Measurements from ENCODE around the gene SDCCAG8.
A peak's percentile ranks its signal among the peaks of the same experiment; 100 is the strongest.

SDCCAG8 gene

DNA sequence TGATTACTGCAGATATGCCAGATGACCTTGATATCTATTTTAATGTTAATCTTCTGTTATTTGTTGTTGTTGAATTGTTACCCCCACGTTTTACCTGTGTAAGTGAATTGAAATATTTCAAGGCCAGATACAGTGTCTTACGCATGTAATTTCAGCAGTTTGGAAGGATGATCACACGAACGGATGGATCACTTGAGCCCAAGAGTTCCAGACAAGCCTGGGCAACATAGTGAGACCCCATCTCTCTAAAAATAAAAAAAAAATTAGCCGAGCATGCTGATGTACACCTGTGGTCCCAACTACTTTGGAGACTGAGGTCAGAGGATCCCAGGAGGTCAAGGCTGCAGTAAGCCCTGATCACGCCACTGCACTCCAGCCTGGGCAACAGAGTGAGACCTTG, 32.2 kb downstream of the SDCCAG8 start:
- H3K4me1 Mint-ChIP-seq, result peaks cover 58% of the 10 kb centered on the region
- H3K4me3 Mint-ChIP-seq, result peak overlapping the region; percentile 35

DNA sequence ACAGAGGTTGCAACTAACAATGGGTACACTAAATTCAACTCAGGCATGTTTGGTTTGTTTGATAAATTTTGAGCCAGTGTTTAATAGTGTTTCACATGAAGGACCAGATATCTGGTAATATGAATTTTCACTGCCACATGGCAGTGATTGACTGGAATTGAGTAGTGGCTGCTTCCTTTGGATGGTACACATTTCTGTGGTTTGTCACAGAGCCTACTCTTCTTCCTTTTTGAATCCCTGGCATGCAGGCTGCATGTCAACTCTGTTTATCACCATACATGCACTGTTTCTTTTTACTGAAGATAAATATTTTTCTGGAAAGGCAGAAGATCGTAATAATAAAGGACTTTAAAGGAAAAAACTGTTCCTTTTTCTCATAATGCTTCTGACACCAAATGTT, 35.5 kb downstream of the SDCCAG8 start:
- Mint-ChIP-seq H3K27me3 (no peaks in the 10 kb centered on the region), H3K9me3 (peaks cover 16% of the 10 kb centered on the region), H3K4me3 (no peak overlapping the region), H3K36me3 (peaks cover 60% of the 10 kb centered on the region), H3K4me1 (peaks cover 56% of the 10 kb centered on the region), H3K27ac (no peak overlapping the region)

More for the DNA sequence above, 32.2 kb downstream of the SDCCAG8 start:
- H3K36me3 Mint-ChIP-seq, result peaks cover 46% of the 10 kb centered on the region
- peaks cover 3% of the 10 kb centered on the region for H3K9me3 Mint-ChIP-seq
- no peaks in the 10 kb centered on the region for H3K27me3 Mint-ChIP-seq
- H3K27ac Mint-ChIP-seq, result peak overlapping the region; percentile 89

DNA sequence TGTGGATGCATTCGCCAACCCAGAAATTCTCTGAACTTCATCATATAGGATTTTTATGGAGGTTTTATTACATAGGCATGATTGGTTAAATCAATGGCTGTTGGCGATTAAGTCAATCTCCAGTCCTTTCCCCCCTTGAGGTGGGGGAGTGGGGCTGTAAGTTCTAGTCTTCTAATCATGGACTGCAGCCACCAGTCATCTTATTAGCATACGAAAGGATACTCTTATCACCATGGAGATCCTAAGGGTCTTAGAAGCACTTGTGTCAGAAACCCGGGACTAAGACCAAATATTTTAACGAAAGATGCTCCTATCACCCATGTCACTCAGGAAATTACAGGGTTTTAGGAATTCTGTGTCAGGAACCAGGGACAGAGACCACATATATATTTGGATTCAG, 36.3 kb downstream of the SDCCAG8 start:
- Mint-ChIP-seq H3K4me3 (no peak overlapping the region), H3K4me1 (peaks cover 50% of the 10 kb centered on the region), H3K9me3 (peaks cover 16% of the 10 kb centered on the region), H3K36me3 (peaks cover 64% of the 10 kb centered on the region), H3K27me3 (no peaks in the 10 kb centered on the region), H3K27ac (no peak overlapping the region)

DNA sequence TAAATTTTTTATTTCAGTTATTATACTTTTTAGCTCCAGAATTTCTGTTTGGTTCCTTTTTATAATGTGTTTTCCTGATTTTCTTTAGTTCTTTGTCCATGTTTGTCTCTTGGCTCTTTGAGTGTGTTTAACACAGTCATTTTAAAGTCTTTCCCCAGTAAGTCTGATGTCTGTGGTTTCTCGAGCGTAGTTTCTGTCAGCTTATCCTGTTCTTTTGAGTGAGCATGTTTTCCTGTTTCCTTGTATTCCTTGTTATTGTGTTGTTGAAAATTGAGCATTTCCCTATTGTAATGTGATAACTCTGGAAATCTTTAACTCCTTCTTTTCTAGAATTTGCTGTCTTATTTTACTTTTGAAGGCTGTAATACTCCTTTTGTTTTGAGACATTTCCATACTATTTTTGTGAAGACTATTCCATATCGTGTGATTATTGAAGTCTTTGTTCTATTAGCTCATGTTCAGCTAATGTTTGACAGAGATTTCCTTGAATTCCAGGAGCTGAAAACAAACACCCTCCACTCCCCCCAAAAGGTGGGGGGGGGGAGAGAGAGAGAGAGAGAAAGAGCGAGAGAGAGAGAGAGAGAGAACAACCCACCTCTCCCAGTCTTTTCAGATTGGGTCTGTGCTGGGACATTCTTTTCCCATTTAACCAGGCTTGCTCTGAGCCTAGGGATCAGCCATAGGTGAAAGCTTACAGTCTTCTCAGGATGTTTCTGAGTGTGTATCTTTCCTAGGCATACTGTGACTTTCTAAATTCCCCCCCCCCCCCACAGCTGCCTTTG, 38.3 kb downstream of the SDCCAG8 start:
- Mint-ChIP-seq H3K9me3 (peaks cover 16% of the 10 kb centered on the region), H3K4me3 (peak overlapping the region; percentile 65), H3K36me3 (peaks cover 66% of the 10 kb centered on the region), H3K27me3 (no peaks in the 10 kb centered on the region), H3K27ac (peak overlapping the region; percentile 97), H3K4me1 (peaks cover 38% of the 10 kb centered on the region)

DNA sequence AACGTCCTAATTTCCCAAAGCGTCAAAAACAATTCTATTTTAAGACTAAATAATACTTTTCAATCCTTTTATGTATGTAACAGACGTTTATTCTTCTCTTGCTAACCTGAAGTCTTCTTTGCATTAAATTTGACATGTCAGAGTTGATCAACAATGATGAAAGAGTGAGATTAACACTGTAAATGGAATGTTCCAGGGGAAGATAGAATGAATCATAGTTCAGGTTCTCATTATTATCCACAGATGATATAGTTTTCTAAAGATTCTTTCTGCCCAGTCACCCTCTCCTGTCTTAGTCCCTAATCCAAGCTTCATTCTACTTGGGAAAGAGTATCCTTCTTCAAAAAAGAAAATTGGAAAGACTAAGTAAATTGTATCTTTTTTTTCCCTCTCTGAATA, 38.9 kb downstream of the SDCCAG8 start:
- H3K4me3 Mint-ChIP-seq, result peak overlapping the region; percentile 55
- peaks cover 64% of the 10 kb centered on the region for H3K36me3 Mint-ChIP-seq
- H3K4me1 Mint-ChIP-seq, result peaks cover 32% of the 10 kb centered on the region
- H3K27me3 Mint-ChIP-seq, result no peaks in the 10 kb centered on the region
- H3K9me3 Mint-ChIP-seq, result peaks cover 16% of the 10 kb centered on the region
- peak overlapping the region; percentile 81 for H3K27ac Mint-ChIP-seq

DNA sequence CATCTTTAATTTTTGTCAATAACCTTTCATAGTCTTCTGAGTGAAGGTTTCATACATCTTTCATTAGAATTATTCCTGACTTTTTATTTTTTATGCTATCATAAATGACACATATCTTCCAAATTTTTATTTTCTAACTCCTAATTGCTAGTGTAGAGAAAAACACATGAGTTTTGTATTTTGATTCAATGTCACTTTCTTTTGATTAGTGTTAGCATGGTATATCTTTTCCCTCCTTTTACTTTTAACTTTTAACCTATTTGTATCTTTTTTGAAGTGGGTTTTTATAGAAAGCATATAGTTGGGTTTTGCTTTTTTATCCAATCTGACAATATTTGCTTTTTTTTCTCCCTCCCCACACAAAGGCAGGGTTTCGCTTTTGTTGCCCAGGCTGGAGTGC, 43.2 kb downstream of the SDCCAG8 start:
- no peak overlapping the region for H3K4me3 Mint-ChIP-seq
- peaks cover 17% of the 10 kb centered on the region for H3K4me1 Mint-ChIP-seq
- H3K27ac Mint-ChIP-seq, result no peak overlapping the region
- H3K9me3 Mint-ChIP-seq, result peaks cover 18% of the 10 kb centered on the region
- H3K27me3 Mint-ChIP-seq, result no peaks in the 10 kb centered on the region
- H3K36me3 Mint-ChIP-seq, result peaks cover 45% of the 10 kb centered on the region

DNA sequence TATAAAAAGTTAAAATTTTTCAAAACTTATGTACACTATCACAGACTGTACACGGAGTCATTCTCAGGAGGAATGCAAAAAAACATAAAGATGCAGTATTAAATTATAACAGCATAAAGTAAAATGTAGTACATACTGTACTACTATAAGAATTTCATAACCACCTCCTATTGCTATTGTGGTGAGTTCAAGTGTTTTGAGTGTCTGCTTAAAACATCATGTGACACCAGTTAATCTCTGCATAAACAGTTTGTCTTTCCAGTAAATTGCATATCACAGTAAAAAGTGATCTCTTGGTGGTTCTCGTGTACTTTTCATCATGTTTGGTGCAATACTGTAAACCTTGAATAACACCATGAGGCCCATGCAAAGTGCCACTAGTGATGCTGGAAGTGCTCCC, 45.2 kb downstream of the SDCCAG8 start:
- peaks cover 34% of the 10 kb centered on the region for H3K36me3 Mint-ChIP-seq
- no peak overlapping the region for H3K4me3 Mint-ChIP-seq
- H3K4me1 Mint-ChIP-seq, result no peaks in the 10 kb centered on the region
- no peak overlapping the region for H3K27ac Mint-ChIP-seq
- no peaks in the 10 kb centered on the region for H3K27me3 Mint-ChIP-seq
- H3K9me3 Mint-ChIP-seq, result peaks cover 10% of the 10 kb centered on the region

DNA sequence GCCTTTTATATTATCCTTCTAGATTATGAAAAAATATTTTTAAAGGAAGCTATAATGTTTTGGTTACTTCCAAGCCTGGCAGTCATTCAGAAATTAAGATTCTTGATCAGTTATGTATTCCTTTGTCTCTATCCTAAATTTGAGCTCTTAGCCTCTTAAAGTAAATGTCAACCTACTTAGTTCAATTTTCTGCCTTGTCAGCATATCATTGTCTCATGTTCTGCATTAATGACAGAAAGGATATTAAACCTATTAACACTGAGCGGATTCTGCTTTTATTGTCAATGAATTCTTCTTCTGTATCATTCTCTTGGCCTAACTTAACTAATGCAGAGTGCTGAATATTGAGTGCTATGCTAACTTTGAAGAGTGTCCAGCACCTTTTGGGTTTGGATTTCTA, 56.0 kb downstream of the SDCCAG8 start:
- peaks cover 12% of the 10 kb centered on the region for H3K36me3 Mint-ChIP-seq
- H3K27ac Mint-ChIP-seq, result no peak overlapping the region
- H3K27me3 Mint-ChIP-seq, result no peaks in the 10 kb centered on the region
- H3K9me3 Mint-ChIP-seq, result no peaks in the 10 kb centered on the region
- no peak overlapping the region for H3K4me3 Mint-ChIP-seq
- peaks cover 10% of the 10 kb centered on the region for H3K4me1 Mint-ChIP-seq

DNA sequence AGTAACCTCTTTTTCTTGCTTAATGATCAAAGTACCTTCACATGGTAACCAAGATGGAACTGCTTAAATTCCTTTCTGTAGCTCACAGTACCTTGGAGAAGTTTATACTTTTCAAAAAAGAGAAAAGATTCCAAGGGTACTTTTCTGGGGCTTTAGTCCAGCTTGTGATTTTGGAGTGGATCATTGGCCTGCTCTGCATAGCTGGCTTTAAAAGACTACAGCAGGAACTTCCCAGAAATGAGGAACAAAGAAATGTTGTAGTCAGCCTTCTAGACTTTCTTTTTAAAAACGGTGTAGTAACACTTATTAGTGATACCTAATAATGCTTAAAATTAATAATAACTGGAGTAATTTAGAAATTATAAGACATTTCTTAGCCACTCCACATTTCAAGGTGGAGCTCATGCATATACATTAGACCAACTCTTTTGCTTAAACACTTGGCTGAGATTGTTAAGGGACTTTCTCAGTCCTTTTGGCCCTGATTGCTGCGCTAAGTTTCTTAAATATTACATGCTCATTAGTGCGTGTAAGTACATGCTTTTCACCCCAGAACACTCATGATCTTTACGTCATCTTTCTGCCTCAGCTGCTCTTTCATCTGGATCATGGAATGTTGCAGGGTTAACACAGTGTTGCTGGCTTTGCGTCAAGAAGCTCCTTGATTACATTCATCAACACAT, 57.3 kb downstream of the SDCCAG8 start:
- Mint-ChIP-seq H3K27me3 (no peaks in the 10 kb centered on the region), H3K9me3 (no peaks in the 10 kb centered on the region), H3K27ac (no peak overlapping the region), H3K4me3 (no peak overlapping the region), H3K4me1 (peaks cover 10% of the 10 kb centered on the region), H3K36me3 (peaks cover 8% of the 10 kb centered on the region)

DNA sequence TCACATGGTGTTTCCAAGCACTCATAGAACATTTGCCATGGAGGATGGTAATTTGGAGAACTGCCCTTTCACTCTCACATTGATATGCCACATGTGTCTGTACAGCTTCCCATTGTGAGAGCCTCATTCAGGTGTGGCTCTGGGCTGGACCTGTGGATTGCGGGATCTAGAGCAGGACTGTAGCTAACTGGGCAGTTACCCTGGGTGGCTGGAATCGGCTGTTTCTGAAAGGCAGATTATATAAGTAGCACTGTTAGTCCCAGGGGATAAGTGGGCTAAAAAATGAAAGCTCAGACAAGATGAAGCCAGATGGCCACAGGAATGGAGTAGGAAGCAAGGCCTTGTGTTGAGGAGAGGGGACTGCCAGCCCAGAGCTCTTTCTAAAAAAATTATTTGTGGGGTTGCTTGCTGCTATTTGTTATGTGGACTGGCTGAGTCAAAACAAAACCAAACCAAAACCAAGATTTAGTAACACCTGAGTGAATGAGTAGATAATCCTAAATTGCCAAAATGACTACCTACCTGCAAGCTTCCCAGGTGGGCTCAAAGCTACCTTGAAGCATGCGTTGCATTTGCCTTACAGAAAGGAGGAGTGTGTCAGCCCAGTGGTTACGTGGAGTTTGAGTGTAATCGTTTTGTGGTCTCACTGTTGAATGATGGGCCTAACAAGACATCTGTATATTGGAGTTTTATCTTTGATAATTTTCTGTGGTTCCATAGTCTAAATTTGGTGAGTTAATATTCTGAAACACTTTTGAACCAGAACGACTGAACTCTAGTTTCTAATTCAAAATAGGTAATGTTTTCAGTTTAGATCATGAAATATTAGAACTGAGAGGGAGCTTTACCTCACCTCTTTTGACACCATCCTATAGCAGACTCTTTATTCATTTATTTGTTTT, 58.0 kb downstream of the SDCCAG8 start:
- no peak overlapping the region for H3K4me3 Mint-ChIP-seq
- H3K9me3 Mint-ChIP-seq, result no peaks in the 10 kb centered on the region
- H3K4me1 Mint-ChIP-seq, result peaks cover 10% of the 10 kb centered on the region
- H3K36me3 Mint-ChIP-seq, result peaks cover 7% of the 10 kb centered on the region
- peak overlapping the region; percentile 30 for H3K27ac Mint-ChIP-seq
- H3K27me3 Mint-ChIP-seq, result no peaks in the 10 kb centered on the region

DNA sequence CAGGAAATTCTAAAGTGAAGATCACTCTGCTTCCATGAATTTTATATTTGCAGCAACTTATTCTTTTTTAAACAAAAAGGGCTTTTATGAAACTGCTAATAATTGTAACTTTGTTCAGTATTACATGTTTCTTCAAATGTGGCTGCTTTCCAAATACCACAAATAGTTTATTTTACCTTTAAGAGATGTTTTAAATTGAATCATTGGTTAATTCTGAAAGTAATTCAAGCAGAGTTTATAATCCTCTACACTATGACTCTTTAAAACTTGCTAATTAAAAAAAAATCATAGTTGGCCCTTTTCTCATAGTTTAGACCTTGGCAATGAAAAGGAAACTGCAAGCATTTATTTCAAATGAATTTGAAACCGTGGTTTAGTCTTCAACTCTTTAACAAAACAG, 59.6 kb downstream of the SDCCAG8 start:
- Mint-ChIP-seq H3K27ac (no peak overlapping the region), H3K9me3 (no peaks in the 10 kb centered on the region), H3K4me3 (no peak overlapping the region), H3K36me3 (peaks cover 9% of the 10 kb centered on the region), H3K27me3 (no peaks in the 10 kb centered on the region), H3K4me1 (peaks cover 10% of the 10 kb centered on the region)

DNA sequence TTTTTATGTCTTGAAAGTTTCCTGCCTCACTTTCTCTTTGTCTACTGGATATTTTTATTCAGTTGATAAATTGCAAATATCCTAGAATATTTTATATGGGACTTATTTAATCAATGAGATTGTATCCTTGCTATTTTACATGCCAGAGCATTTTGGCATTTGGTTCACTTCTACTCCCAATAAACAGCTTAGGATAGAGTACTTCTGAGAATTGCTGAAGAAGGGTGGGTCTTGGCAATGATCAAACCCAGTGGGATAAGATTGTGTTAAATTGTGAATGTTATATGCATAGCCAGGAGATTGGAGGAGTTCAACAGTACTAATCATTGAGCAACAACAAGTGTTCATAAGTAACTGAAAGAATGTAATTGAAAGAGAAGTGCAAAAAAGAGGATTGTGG, 60.1 kb downstream of the SDCCAG8 start:
- H3K36me3 Mint-ChIP-seq, result peaks cover 9% of the 10 kb centered on the region
- peaks cover 10% of the 10 kb centered on the region for H3K4me1 Mint-ChIP-seq
- H3K27ac Mint-ChIP-seq, result no peak overlapping the region
- H3K27me3 Mint-ChIP-seq, result no peaks in the 10 kb centered on the region
- H3K4me3 Mint-ChIP-seq, result no peak overlapping the region
- no peaks in the 10 kb centered on the region for H3K9me3 Mint-ChIP-seq

DNA sequence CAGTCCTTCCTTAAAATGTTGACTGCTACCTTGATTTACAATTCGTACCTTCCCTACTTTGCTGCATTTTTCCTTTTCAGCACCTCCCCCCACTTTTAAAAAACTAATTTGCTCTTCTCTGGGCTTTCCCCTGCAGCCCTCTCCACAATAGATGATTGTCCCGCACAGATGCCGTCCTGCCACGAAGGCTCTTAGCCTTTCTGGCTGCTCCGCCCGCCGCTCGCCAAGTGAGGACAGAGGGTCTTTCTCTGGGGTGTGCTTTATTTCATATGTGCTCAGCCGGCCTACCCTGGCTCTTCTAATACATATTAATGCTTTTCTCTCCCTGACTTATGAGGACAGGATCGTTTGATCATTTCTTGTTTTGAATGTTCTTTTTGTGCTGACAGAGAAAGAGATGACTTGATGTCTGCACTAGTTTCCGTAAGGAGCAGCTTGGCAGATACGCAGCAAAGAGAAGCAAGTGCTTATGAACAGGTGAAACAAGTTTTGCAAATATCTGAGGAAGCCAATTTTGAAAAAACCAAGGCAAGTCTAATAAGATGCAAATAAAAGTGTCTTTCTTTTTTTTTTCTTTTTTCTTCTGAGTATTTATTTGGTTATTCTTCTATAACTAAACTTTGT, 60.6 kb downstream of the SDCCAG8 start:
- Mint-ChIP-seq H3K4me3 (no peak overlapping the region), H3K9me3 (no peaks in the 10 kb centered on the region), H3K36me3 (peaks cover 9% of the 10 kb centered on the region), H3K4me1 (peaks cover 10% of the 10 kb centered on the region), H3K27me3 (no peaks in the 10 kb centered on the region), H3K27ac (no peak overlapping the region)

DNA sequence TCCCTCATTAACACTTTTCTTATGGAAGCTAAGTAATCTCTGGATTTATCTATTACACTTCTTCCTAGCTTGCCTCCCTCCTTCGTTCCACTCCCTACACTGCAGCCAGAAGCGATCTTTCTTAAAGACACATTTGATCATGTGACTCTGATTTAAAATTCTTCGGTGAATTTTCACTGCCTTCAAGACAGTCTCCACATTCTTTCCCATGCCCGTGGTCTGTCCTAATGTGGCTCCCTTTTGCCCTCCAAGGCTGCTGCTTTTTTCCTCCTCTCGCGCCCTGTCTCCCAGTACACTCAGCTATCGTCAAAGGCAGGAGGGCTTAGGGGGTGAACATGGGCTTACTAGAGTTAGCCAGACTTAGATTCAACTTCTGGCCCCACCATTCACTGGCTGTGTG, 64.4 kb downstream of the SDCCAG8 start:
- peaks cover 3% of the 10 kb centered on the region for H3K4me1 Mint-ChIP-seq

DNA sequence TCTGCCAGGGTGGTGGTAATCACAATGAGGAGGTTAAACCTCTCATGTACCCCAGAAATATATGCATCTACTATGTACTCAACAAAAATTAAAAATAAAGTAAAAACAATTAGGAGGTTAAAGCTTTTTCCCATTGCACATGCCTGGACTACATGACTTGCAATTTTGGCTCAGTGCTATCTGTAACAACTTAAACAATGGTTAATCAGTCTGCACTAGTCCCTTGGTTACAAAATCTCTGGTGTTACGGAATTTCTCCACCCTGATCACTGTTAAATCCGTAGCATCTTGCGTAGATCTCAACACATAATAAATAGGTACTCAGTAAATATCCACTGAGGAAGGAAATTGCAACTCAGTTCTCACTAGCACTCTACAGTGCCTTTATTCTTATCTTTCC, 66.5 kb downstream of the SDCCAG8 start:
- Mint-ChIP-seq H3K4me1 (no peaks in the 10 kb centered on the region), H3K4me3 (no peak overlapping the region), H3K27ac (no peak overlapping the region), H3K36me3 (peaks cover 4% of the 10 kb centered on the region), H3K9me3 (no peaks in the 10 kb centered on the region), H3K27me3 (no peaks in the 10 kb centered on the region)

More for the DNA sequence above, 64.4 kb downstream of the SDCCAG8 start:
- H3K36me3 Mint-ChIP-seq, result peaks cover 7% of the 10 kb centered on the region
- no peak overlapping the region for H3K4me3 Mint-ChIP-seq
- H3K9me3 Mint-ChIP-seq, result no peaks in the 10 kb centered on the region
- H3K27me3 Mint-ChIP-seq, result no peaks in the 10 kb centered on the region
- H3K27ac Mint-ChIP-seq, result peak overlapping the region; percentile 43
